HL-60 (cell line): Measurements from ENCODE around the gene PKD1L1.

Source experiments
- DNase-seq, 2 experiments: peaks; one replicate each; pipeline ENCODE4 v3.0.0-alpha.2; 2010 to 2020; ENCODE audit warnings: low read depth in 1 of 2, low spot score in 1 of 2
- H3K27ac ChIP-seq: fragments of 250-450 bp; sonication (Bioruptor Pico); replicated peaks from 2 replicates; pipeline ENCODE4 v1.5.1; 2020; ENCODE audit warnings: mild to moderate bottlenecking, moderate library complexity
- H3K27me3 ChIP-seq: fragments of 250-450 bp; sonication (Bioruptor Pico); 2 replicates; pipeline ENCODE4 v1.5.1; 2021; ENCODE audit warnings: mild to moderate bottlenecking, moderate library complexity; ENCODE audit not compliant: insufficient read depth, poor library complexity, severe bottlenecking
- H3K4me3 ChIP-seq: replicated peaks from 2 replicates; pipeline ENCODE4 v1.5.1; 2011; ENCODE audit warnings: mild to moderate bottlenecking, control low read depth, low read length; ENCODE audit not compliant: insufficient read depth
- GABPA ChIP-seq: IDR thresholded peaks from 2 replicates; pipeline ENCODE4 v1.6.1; 2012; ENCODE audit warnings: low read depth
- POLR2AphosphoS5 ChIP-seq: IDR thresholded peaks from 2 replicates; pipeline ENCODE4 v1.6.1; 2012; ENCODE audit warnings: low read depth
- SPI1 ChIP-seq: IDR thresholded peaks from 2 replicates; pipeline ENCODE4 v1.6.1; 2012; ENCODE audit warnings: low read depth, mild to moderate bottlenecking, borderline replicate concordance
- TF ChIP-seq, protein P1 (sequence below): IDR thresholded peaks from 2 replicates; pipeline ENCODE4 v1.6.1; 2012; ENCODE audit warnings: low read depth; ENCODE audit not compliant: insufficient replicate concordance
- TF ChIP-seq, protein P2 (sequence below): IDR thresholded peaks from one replicate; pipeline ENCODE4 v1.5.1; 2011; ENCODE audit warnings: low read length, control low read depth, inconsistent platforms; ENCODE audit not compliant: insufficient read depth

Gene PKD1L1

DNA sequence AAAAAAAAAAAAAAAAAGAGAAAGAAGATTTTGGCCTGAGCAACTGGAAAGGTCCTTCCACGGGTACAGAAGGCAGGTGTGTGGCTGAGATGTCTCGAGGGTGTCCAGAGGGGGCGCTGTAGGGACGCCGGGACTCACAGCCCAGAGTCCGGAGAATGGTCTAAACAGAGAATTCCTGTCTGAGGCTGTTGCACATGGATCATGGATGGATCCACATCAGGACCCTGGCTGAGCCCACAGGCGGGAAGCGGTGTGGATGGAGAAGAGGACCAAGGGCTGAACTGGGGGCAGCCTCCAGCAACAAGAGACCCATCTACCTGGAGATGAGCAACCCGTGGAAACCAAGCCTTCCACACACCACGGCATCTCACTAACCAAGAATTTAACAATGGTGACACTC is 55.0 kb downstream of the PKD1L1 start:
- Histone ChIP-seq H3K27me3 (peaks cover 2% of the 10 kb centered on the region), H3K27ac (no peak overlapping the region), H3K4me3 (no peak overlapping the region)
- DNase-seq, result no peak
- TF ChIP-seq POLR2AphosphoS5 (no peak), SPI1 (no peak), GABPA (no peak)
- TF ChIP-seq, protein P1, sequence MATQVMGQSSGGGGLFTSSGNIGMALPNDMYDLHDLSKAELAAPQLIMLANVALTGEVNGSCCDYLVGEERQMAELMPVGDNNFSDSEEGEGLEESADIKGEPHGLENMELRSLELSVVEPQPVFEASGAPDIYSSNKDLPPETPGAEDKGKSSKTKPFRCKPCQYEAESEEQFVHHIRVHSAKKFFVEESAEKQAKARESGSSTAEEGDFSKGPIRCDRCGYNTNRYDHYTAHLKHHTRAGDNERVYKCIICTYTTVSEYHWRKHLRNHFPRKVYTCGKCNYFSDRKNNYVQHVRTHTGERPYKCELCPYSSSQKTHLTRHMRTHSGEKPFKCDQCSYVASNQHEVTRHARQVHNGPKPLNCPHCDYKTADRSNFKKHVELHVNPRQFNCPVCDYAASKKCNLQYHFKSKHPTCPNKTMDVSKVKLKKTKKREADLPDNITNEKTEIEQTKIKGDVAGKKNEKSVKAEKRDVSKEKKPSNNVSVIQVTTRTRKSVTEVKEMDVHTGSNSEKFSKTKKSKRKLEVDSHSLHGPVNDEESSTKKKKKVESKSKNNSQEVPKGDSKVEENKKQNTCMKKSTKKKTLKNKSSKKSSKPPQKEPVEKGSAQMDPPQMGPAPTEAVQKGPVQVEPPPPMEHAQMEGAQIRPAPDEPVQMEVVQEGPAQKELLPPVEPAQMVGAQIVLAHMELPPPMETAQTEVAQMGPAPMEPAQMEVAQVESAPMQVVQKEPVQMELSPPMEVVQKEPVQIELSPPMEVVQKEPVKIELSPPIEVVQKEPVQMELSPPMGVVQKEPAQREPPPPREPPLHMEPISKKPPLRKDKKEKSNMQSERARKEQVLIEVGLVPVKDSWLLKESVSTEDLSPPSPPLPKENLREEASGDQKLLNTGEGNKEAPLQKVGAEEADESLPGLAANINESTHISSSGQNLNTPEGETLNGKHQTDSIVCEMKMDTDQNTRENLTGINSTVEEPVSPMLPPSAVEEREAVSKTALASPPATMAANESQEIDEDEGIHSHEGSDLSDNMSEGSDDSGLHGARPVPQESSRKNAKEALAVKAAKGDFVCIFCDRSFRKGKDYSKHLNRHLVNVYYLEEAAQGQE, result no peak
- TF ChIP-seq, protein P2, sequence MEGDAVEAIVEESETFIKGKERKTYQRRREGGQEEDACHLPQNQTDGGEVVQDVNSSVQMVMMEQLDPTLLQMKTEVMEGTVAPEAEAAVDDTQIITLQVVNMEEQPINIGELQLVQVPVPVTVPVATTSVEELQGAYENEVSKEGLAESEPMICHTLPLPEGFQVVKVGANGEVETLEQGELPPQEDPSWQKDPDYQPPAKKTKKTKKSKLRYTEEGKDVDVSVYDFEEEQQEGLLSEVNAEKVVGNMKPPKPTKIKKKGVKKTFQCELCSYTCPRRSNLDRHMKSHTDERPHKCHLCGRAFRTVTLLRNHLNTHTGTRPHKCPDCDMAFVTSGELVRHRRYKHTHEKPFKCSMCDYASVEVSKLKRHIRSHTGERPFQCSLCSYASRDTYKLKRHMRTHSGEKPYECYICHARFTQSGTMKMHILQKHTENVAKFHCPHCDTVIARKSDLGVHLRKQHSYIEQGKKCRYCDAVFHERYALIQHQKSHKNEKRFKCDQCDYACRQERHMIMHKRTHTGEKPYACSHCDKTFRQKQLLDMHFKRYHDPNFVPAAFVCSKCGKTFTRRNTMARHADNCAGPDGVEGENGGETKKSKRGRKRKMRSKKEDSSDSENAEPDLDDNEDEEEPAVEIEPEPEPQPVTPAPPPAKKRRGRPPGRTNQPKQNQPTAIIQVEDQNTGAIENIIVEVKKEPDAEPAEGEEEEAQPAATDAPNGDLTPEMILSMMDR, result peak; percentile 2

DNA sequence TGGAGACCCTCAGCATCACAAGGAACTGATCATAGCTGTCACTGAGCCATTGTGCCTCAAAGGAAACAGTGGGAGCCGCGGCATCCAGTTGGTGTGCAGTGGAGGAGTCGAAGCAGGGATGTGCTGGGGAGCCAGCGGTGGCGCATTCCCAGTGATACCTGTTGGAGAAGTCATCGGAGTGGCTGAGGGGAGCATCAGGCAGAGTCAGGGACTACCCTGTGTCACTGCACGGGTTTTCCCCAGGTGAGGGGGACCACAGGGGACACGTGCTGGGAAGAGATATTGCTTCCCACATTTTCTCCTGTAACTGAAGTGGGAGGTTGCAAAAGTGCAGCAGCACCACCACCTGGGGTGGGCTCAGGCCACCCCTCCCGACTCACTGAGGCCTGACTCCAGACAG is 57.7 kb downstream of the PKD1L1 start:
- TF ChIP-seq SPI1 (no peak), POLR2AphosphoS5 (no peak)
- DNase-seq, result no peak
- H3K27ac ChIP-seq, result no peak overlapping the region
- peaks cover 1% of the 10 kb centered on the region for H3K27me3 ChIP-seq
- H3K4me3 ChIP-seq, result no peak overlapping the region

DNA sequence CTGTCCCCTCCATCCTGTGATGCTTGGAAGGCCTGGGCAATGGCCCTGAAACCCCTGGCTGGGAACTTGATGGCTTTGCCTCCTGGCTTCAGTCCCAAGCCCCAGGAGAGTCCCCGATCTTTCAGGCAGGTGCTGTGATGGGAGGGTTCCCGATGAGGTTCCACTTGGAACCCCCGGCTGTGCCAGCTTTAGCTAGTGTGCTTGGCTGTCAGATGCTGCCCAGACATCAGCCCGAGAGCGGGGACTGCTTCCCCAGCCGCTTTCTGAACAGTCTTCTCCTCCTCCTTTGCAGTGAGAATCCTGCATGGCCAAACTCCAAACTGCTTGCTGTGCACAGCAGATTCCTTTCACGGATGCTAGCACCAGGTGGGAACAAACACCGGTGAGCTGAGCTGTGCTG is 58.1 kb downstream of the PKD1L1 start:
- Histone ChIP-seq H3K27me3 (no peaks in the 10 kb centered on the region), H3K27ac (no peak overlapping the region), H3K4me3 (no peak overlapping the region)
- no peak for DNase-seq
- TF ChIP-seq, protein P1, result no peak
- TF ChIP-seq POLR2AphosphoS5 (no peak), GABPA (no peak)
- TF ChIP-seq, protein P2, result no peak

DNA sequence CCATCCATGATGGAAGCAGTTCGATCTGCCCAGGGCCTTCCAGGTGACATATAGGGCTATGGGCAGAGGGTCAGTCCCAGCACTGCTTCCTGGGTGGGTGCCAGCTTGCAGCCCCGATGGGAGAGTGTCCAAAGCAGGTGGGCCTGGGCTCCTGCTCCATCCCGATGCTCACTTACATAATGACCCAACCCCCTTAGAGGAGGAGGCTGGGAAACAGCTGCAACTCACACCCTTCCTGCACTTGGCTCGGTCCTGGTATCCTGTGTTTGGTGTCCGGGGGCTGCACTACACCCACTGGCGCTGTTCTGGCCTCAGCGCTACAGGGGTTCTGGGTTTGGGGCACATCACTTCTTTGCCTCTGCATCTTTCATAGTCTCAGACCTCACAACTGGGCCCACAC is 58.5 kb downstream of the PKD1L1 start:
- no peaks in the 10 kb centered on the region for H3K27me3 ChIP-seq
- no peak for DNase-seq
- H3K4me3 ChIP-seq, result no peak overlapping the region
- H3K27ac ChIP-seq, result no peak overlapping the region
- TF ChIP-seq SPI1 (no peak), GABPA (no peak), POLR2AphosphoS5 (no peak)
- TF ChIP-seq, protein P1, result no peak
- TF ChIP-seq, protein P2, result no peak
